NB4 (cell line): ENCODE data around the gene SRGAP3.

Source experiments
- DNase-seq: peaks from one replicate; pipeline ENCODE4 v3.0.0; 2010; ENCODE audit warnings: low read depth
- H3K4me3 ChIP-seq: one replicate; pipeline ENCODE4 v1.5.1; 2011; ENCODE audit warnings: mild to moderate bottlenecking, low read depth, low read length, moderate library complexity
- CTCF ChIP-seq: IDR thresholded peaks from one replicate; pipeline ENCODE4 v1.5.1; 2012; ENCODE audit warnings: low read depth, low read length
- MAX ChIP-seq: IDR thresholded peaks from 2 replicates; pipeline ENCODE4 v1.6.1; 2011; ENCODE audit warnings: low read depth, low read length
- MYC ChIP-seq: IDR thresholded peaks from 2 replicates; pipeline ENCODE4 v1.6.1; 2011; ENCODE audit warnings: low read depth, low read length
- POLR2A ChIP-seq: IDR thresholded peaks from 2 replicates; pipeline ENCODE4 v1.6.1; 2011; ENCODE audit warnings: mild to moderate bottlenecking; ENCODE audit not compliant: insufficient read length; ENCODE audit errors: extremely low read depth

The SRGAP3 gene

GRCh38 chr3:9041626-9042025 is 207.8 kb downstream of the SRGAP3 start:
- DNase-seq = no peak
- no peak overlapping the region for H3K4me3 ChIP-seq
- TF ChIP-seq POLR2A = no peak
- TF ChIP-seq MAX = no peak
- TF ChIP-seq MYC = no peak
- no peak for TF ChIP-seq CTCF

- DNase-seq = no peak
- TF ChIP-seq MYC = no peak
- no peak for TF ChIP-seq POLR2A
- no peak for TF ChIP-seq MAX
- TF ChIP-seq CTCF = no peak
- no peak overlapping the region for H3K4me3 ChIP-seq
Measured at GRCh38 chr3:9040996-9041395, 208.4 kb downstream of the SRGAP3 start.

- TF ChIP-seq MAX (no peak), CTCF (no peak), POLR2A (no peak), MYC (no peak)
- DNase-seq = no peak
Measured at GRCh38 chr3:9037144-9037711, 212.2 kb downstream of the SRGAP3 start.

GRCh38 chr3:9036404-9037131 is 212.9 kb downstream of the SRGAP3 start:
- no peak overlapping the region for H3K4me3 ChIP-seq
- no peak for TF ChIP-seq POLR2A
- no peak for TF ChIP-seq MAX
- TF ChIP-seq CTCF = no peak
- no peak for TF ChIP-seq MYC
- no peak for DNase-seq

More at GRCh38 chr3:9037144-9037711, 212.2 kb downstream of the SRGAP3 start:
- H3K4me3 ChIP-seq = no peak overlapping the region

- TF ChIP-seq MYC = no peak
- H3K4me3 ChIP-seq = no peak overlapping the region
- DNase-seq = no peak
Measured at GRCh38 chr3:9035961-9036360, 213.5 kb downstream of the SRGAP3 start.

GRCh38 chr3:9035473-9035872 is 214.0 kb downstream of the SRGAP3 start:
- H3K4me3 ChIP-seq = no peak overlapping the region
- no peak for DNase-seq
- TF ChIP-seq POLR2A = no peak
- TF ChIP-seq MYC = no peak
- TF ChIP-seq CTCF = no peak
- no peak for TF ChIP-seq MAX
